Common myeloid progenitor, CD34-positive (primary cell): Measurements from ENCODE around the gene BTN3A1.

Experiments
- CTCF ChIA-PET: fragments of 350-600 bp; sonication (Branson Sonifier 250); formaldehyde crosslinking; loops from one replicate; lab custom pipeline; 2021; ENCODE audit warnings: antibody characterized with exemption; lab: Charles Lee
- POLR2A ChIA-PET: fragments of 350-600 bp; sonication (Branson Sonifier 250); formaldehyde crosslinking; loops from one replicate; lab custom pipeline; 2021; ENCODE audit warnings: antibody characterized with exemption; lab: Charles Lee
- DNase-seq, 3 donors: peaks; one replicate each; pipeline versions ENCODE4 v3.0.0 to v3.0.0-alpha.2; 2013
- H3K27ac ChIP-seq, 2 experiments: 1 replicate in 1 of 2; 2 replicates in 1 of 2; pipeline ENCODE4 v1.7.0; 2013; ENCODE audit warnings: inconsistent platforms in 2 of 2, low read length in 2 of 2, mild to moderate bottlenecking in 2 of 2, low read depth in 1 of 2, moderate library complexity in 1 of 2; ENCODE audit not compliant: severe bottlenecking in 2 of 2, insufficient read depth in 1 of 2, poor library complexity in 1 of 2
- H3K27me3 ChIP-seq, 5 experiments: replicated peaks in 2 of 5; 1 replicate in 3 of 5; 2 replicates in 2 of 5; pipeline versions ENCODE4 v1.6.1 to v1.7.0; 2013; ENCODE audit warnings: low read length in 4 of 5, mild to moderate bottlenecking in 2 of 5, moderate library complexity in 2 of 5, inconsistent platforms in 1 of 5; ENCODE audit not compliant: insufficient read depth in 5 of 5, control insufficient read depth in 4 of 5
- H3K36me3 ChIP-seq, 4 experiments: 1 replicate in 2 of 4; 2 replicates in 2 of 4; pipeline versions ENCODE4 v1.6.1 to v1.7.0; 2013; ENCODE audit warnings: low read length in 3 of 4, control low read depth in 1 of 4, mild to moderate bottlenecking in 1 of 4; ENCODE audit not compliant: control insufficient read depth in 4 of 4, insufficient read depth in 4 of 4
- H3K4me1 ChIP-seq, 4 experiments: 1 replicate in 3 of 4; 2 replicates in 1 of 4; pipeline versions ENCODE4 v1.6.1 to v1.7.1; 2013; ENCODE audit warnings: low read length in 3 of 4, mild to moderate bottlenecking in 3 of 4, control low read depth in 1 of 4, inconsistent platforms in 1 of 4, moderate library complexity in 1 of 4; ENCODE audit not compliant: control insufficient read depth in 4 of 4, insufficient read depth in 4 of 4; ENCODE audit errors: control extremely low read depth in 1 of 4
- H3K4me3 ChIP-seq, 7 experiments: 1 replicate in 4 of 7; 2 replicates in 3 of 7; pipeline versions ENCODE4 v1.5.1 to v1.7.0; 2013; ENCODE audit warnings: mild to moderate bottlenecking in 7 of 7, low read length in 6 of 7, moderate library complexity in 6 of 7, inconsistent platforms in 2 of 7, low read depth in 2 of 7, control low read depth in 1 of 7; ENCODE audit not compliant: insufficient read depth in 4 of 7, control insufficient read depth in 1 of 7; ENCODE audit errors: extremely low read depth in 1 of 7
- H3K9me3 ChIP-seq, 5 experiments: 1 replicate in 4 of 5; 2 replicates in 1 of 5; pipeline versions ENCODE4 v1.6.1 to v1.7.1; 2013; ENCODE audit warnings: low read length in 4 of 5, mild to moderate bottlenecking in 2 of 5, inconsistent platforms in 1 of 5, low read depth in 1 of 5, moderate library complexity in 1 of 5; ENCODE audit not compliant: control insufficient read depth in 4 of 5, insufficient read depth in 2 of 5; ENCODE audit errors: control extremely low read depth in 1 of 5
- WGBS: methylation state at CpG from one replicate; pipeline ENCODE4 v1.1.5; 2013; ENCODE audit not compliant: insufficient coverage; 5-methylcytosine and 5-hydroxymethylcytosine counted together

BTN3A1 gene

GRCh38 chr6:26447257-26447656 is 45.2 kb downstream of the BTN3A1 start:
- Histone ChIP-seq H3K27ac (no peak overlapping the region), H3K4me3 (no peak overlapping the region), H3K27me3 (no peaks in the 10 kb centered on the region), H3K9me3 (no peaks in the 10 kb centered on the region), H3K36me3 (peaks cover 14 to 71% (median 30%) of the 10 kb centered on the region in 4 experiments), H3K4me1 (peaks cover 0 to 7% (median 6%) of the 10 kb centered on the region in 4 experiments)
- DNase-seq = no peak
- POLR2A ChIA-PET = interaction anchor here (0.6 kb wide), 1 partner anchor 37 kb away, joined by 3 read pairs; no protein-coding TSS in a partner anchor
- WGBS = 100% methylated on average over 5 of the region's 5 CpGs
- CTCF ChIA-PET = no interaction called here

- CTCF ChIA-PET = interaction anchor here (1.9 kb wide), 2 partner anchors 25 to 110 kb away, joined by 4 read pairs; no protein-coding TSS in a partner anchor
- 100% methylated on average over 3 of the region's 3 CpGs for WGBS
- POLR2A ChIA-PET = no interaction called here
These were observed 48.2 kb downstream of the BTN3A1 start for GRCh38 chr6:26450240-26450639.

GRCh38 chr6:26452631-26453235 is 50.7 kb downstream of the BTN3A1 start:
- Histone ChIP-seq H3K9me3 (no peaks in the 10 kb centered on the region), H3K36me3 (peaks cover 11 to 44% (median 25%) of the 10 kb centered on the region in 4 experiments), H3K27ac (no peak overlapping the region), H3K27me3 (no peaks in the 10 kb centered on the region), H3K4me1 (peaks cover 0 to 11% (median 6%) of the 10 kb centered on the region in 4 experiments), H3K4me3 (no peak overlapping the region)
- no peak for DNase-seq
- CTCF ChIA-PET = interaction anchor here (1.1 kb wide), 1 partner anchor 43 kb away, joined by 3 read pairs; no protein-coding TSS in a partner anchor
- POLR2A ChIA-PET = interaction anchor here (0.6 to 0.7 kb wide), 2 partner anchors 9 to 1862 kb away, joined by 3 read pairs; no protein-coding TSS in a partner anchor
- no CpG with 5 or more reads among the region's 1 CpG for WGBS

More at GRCh38 chr6:26450240-26450639, 48.2 kb downstream of the BTN3A1 start:
- DNase-seq = no peak
- H3K36me3 ChIP-seq = peaks cover 11 to 60% (median 27%) of the 10 kb centered on the region in 4 experiments
- no peak overlapping the region for H3K4me3 ChIP-seq
- no peak overlapping the region for H3K27ac ChIP-seq
- H3K27me3 ChIP-seq = no peaks in the 10 kb centered on the region
- no peaks in the 10 kb centered on the region for H3K9me3 ChIP-seq
- peaks cover 0 to 4% (median 3%) of the 10 kb centered on the region in 4 experiments for H3K4me1 ChIP-seq

- H3K9me3 ChIP-seq = no peaks in the 10 kb centered on the region
- 100% methylated on average over 1 of the region's 1 CpG for WGBS
- CTCF ChIA-PET = interaction anchor here (1.0 to 1.4 kb wide), 4 partner anchors 10 to 116 kb away, joined by 3 to 4 read pairs (median 3); no protein-coding TSS in a partner anchor
- H3K36me3 ChIP-seq = peaks cover under 1 to 31% (median 16%) of the 10 kb centered on the region in 4 experiments
- H3K4me3 ChIP-seq = no peak overlapping the region
- POLR2A ChIA-PET = no interaction called here
- peaks cover 0 to 18% (median 13%) of the 10 kb centered on the region in 4 experiments for H3K4me1 ChIP-seq
- no peak overlapping the region for H3K27ac ChIP-seq
- H3K27me3 ChIP-seq = no peaks in the 10 kb centered on the region
- no peak for DNase-seq
These were observed 52.6 kb downstream of the BTN3A1 start for GRCh38 chr6:26454631-26455030.

GRCh38 chr6:26455357-26455970 is 53.4 kb downstream of the BTN3A1 start:
- 93% methylated on average over 2 of the region's 3 CpGs for WGBS
- ChIA-PET POLR2A (no interaction called here), CTCF (interaction anchor here (0.7 to 1.3 kb wide), 7 partner anchors 10 to 117 kb away, joined by 3 read pairs; no protein-coding TSS in a partner anchor)
- Histone ChIP-seq H3K9me3 (no peaks in the 10 kb centered on the region), H3K4me3 (no peak overlapping the region), H3K27ac (no peak overlapping the region), H3K36me3 (peaks cover 0 to 31% (median 18%) of the 10 kb centered on the region in 4 experiments), H3K27me3 (no peaks in the 10 kb centered on the region), H3K4me1 (peaks cover 0 to 24% (median 13%) of the 10 kb centered on the region in 4 experiments)
- DNase-seq = no peak

GRCh38 chr6:26457264-26457805 is 55.3 kb downstream of the BTN3A1 start:
- ChIA-PET POLR2A (no interaction called here), CTCF (no interaction called here)
- no peak for DNase-seq
- no peaks in the 10 kb centered on the region for H3K9me3 ChIP-seq
- peak overlapping the region; percentile 82 to 93 for H3K27ac ChIP-seq
- H3K4me1 ChIP-seq = peaks cover 0 to 30% (median 13%) of the 10 kb centered on the region in 4 experiments
- peak overlapping the region in 6 of 7 experiments; percentile 91 to 100 (median 98) for H3K4me3 ChIP-seq
- no peaks in the 10 kb centered on the region for H3K27me3 ChIP-seq
- H3K36me3 ChIP-seq = peaks cover 0 to 26% (median 21%) of the 10 kb centered on the region in 4 experiments
- WGBS = 30% methylated on average over 8 of the region's 9 CpGs
